HepG2 (cell line): ENCODE data around the gene TBC1D24. TPM values are rescaled to one million over a fixed set of nuclear protein-coding genes. Genes with fewer than 3 reads are reported as not detected.

Source experiments
- BCL6 ChIP-seq: IDR thresholded peaks from 2 replicates; pipeline ENCODE4 v1.6.1; 2016; ENCODE audit warnings: missing genetic modification reagents, missing compliant biosample characterization
- DNMT1 ChIP-seq: sonication (generic); formaldehyde crosslinking; IDR thresholded peaks from 2 replicates; pipeline ENCODE4 v1.5.1; 2020; ENCODE audit warnings: mild to moderate bottlenecking, missing genetic modification reagents
- EEA1 ChIP-seq: sonication (generic); formaldehyde crosslinking; IDR thresholded peaks from 2 replicates; pipeline ENCODE4 v1.5.1; 2020; ENCODE audit warnings: mild to moderate bottlenecking, missing genetic modification reagents, borderline replicate concordance
- HNF1A ChIP-seq, 2 experiments: sonication (generic) in 1 of 2; formaldehyde crosslinking in 1 of 2; IDR thresholded peaks; 2 replicates each; pipeline versions ENCODE4 v1.4.0 to v1.6.1; 2016 to 2020; ENCODE audit warnings: borderline replicate concordance in 1 of 2, low read depth in 1 of 2, mild to moderate bottlenecking in 1 of 2, missing genetic modification reagents in 1 of 2
- KAT2B ChIP-seq: fragments of 150-350 bp; IDR thresholded peaks from 2 replicates; pipeline ENCODE4 v1.6.1; 2014; ENCODE audit warnings: low read depth, low read length, borderline replicate concordance
- MNT ChIP-seq: fragments of 450-650 bp; IDR thresholded peaks from 2 replicates; pipeline ENCODE4 v1.6.1; 2016
- MTF2 ChIP-seq: sonication (generic); formaldehyde crosslinking; IDR thresholded peaks from 2 replicates; pipeline ENCODE4 v1.5.0; 2020; ENCODE audit warnings: missing genetic modification reagents, borderline replicate concordance
- RBAK ChIP-seq: sonication (generic); formaldehyde crosslinking; IDR thresholded peaks from 2 replicates; pipeline ENCODE4 v1.5.1; 2020; ENCODE audit warnings: mild to moderate bottlenecking, missing genetic modification reagents
- REL ChIP-seq: sonication (generic); formaldehyde crosslinking; conservative IDR thresholded peaks from 2 replicates; pipeline ENCODE4 v1.8.0; 2022; ENCODE audit warnings: mild to moderate bottlenecking, missing genetic modification reagents, moderate library complexity
- SCMH1 ChIP-seq: sonication (generic); formaldehyde crosslinking; IDR thresholded peaks from 2 replicates; pipeline ENCODE4 v1.9.0; 2021; ENCODE audit warnings: missing genetic modification reagents, mild to moderate bottlenecking, borderline replicate concordance
- SMAD3 ChIP-seq: sonication (generic); formaldehyde crosslinking; IDR thresholded peaks from 2 replicates; pipeline ENCODE4 v1.4.0; 2020; ENCODE audit warnings: missing genetic modification reagents
- SMYD3 ChIP-seq: sonication (generic); formaldehyde crosslinking; IDR thresholded peaks from 2 replicates; pipeline ENCODE4 v1.8.1; 2023; ENCODE audit warnings: mild to moderate bottlenecking, missing genetic modification reagents
- SOX5 ChIP-seq: IDR thresholded peaks from 2 replicates; pipeline ENCODE4 v1.6.1; 2016; ENCODE audit warnings: borderline replicate concordance
- ZBTB34 ChIP-seq: sonication (generic); formaldehyde crosslinking; IDR thresholded peaks from 2 replicates; pipeline ENCODE4 v1.8.0; 2022; ENCODE audit warnings: mild to moderate bottlenecking, missing genetic modification reagents
- ZNF224 ChIP-seq: sonication (generic); formaldehyde crosslinking; IDR thresholded peaks from 2 replicates; pipeline ENCODE4 v1.5.0; 2020; ENCODE audit warnings: mild to moderate bottlenecking, missing genetic modification reagents
- ZNF24 ChIP-seq: fragments of 450-650 bp; IDR thresholded peaks from 2 replicates; pipeline ENCODE4 v1.6.1; 2017; ENCODE audit warnings: antibody characterized with exemption, mild to moderate bottlenecking
- ZNF567 ChIP-seq: sonication (generic); formaldehyde crosslinking; IDR thresholded peaks from 2 replicates; pipeline ENCODE4 v1.8.1; 2023; ENCODE audit warnings: mild to moderate bottlenecking, missing genetic modification reagents, borderline replicate concordance
- ZNF597 ChIP-seq: sonication (generic); formaldehyde crosslinking; IDR thresholded peaks from 2 replicates; pipeline ENCODE4 v1.5.0; 2020; ENCODE audit warnings: missing genetic modification reagents
- ZNF629 ChIP-seq: sonication (generic); formaldehyde crosslinking; conservative IDR thresholded peaks from 2 replicates; pipeline ENCODE4 v1.5.0; 2020; ENCODE audit warnings: missing genetic modification reagents
- ZNF720 ChIP-seq: sonication (generic); formaldehyde crosslinking; IDR thresholded peaks from 2 replicates; pipeline ENCODE4 v1.4.0; 2020; ENCODE audit warnings: missing genetic modification reagents
- ZNF878 ChIP-seq: sonication (generic); formaldehyde crosslinking; IDR thresholded peaks from 2 replicates; pipeline ENCODE4 v1.8.1; 2023; ENCODE audit warnings: mild to moderate bottlenecking, missing genetic modification reagents, moderate library complexity
- ZNF879 ChIP-seq: sonication (generic); formaldehyde crosslinking; IDR thresholded peaks from 2 replicates; pipeline ENCODE4 v1.8.1; 2023; ENCODE audit warnings: missing genetic modification reagents
- ZSCAN22 ChIP-seq: sonication (generic); formaldehyde crosslinking; IDR thresholded peaks from 2 replicates; pipeline ENCODE4 v1.4.0; 2020; ENCODE audit warnings: mild to moderate bottlenecking, missing genetic modification reagents
- polyA plus RNA-seq, 8 experiments: library from polyadenylated mRNA; depleted of rRNA in 3 of 8; stranded (reverse) in 7 of 8; unstranded in 1 of 8; fragments of >200 nt; fragmentation: Illumina TruSeq in 4 of 8; extraction: Trizol in 4 of 8; gene quantifications; 2 replicates each; pipeline versions ENCODE4 v1.2.1 to v1.2.3, GENCODE V29; 2011 to 2016; ENCODE audit warnings: low read depth in 4 of 8, missing spikeins in 1 of 8, mixed read lengths in 1 of 8; ENCODE audit not compliant: insufficient read depth in 1 of 8
- total RNA-seq, 5 experiments: library from RNA; depleted of rRNA; stranded (reverse); fragments of >200 nt; fragmentation: Illumina TruSeq; extraction: Trizol; gene quantifications; 2 replicates each; pipeline ENCODE4 v1.2.3, GENCODE V29; 2016; ENCODE audit warnings: low read depth in 1 of 5

The TBC1D24 gene
- total and polyA plus RNA-seq, 2 of the 13 experiments (the other 11 are each of a cell fraction or from before 2014, with no cell fraction given): 7.7 to 13.7 TPM

GRCh38 chr16:2520097-2520783 lies 45.3 kb downstream of the TBC1D24 start, which contains the start of gene AMDHD2 (continued):
- no peak for TF ChIP-seq REL (CRISPR knock-in tag)
- no peak for TF ChIP-seq ZNF597
- TF ChIP-seq SMAD3 (CRISPR knock-in tag): no peak
- TF ChIP-seq ZNF878 (CRISPR knock-in tag): no peak
- no peak for TF ChIP-seq ZNF224 (CRISPR knock-in tag)
- 0 out of 2 replicates have a peak, but pooled peaks have one; percentile 57 for TF ChIP-seq DNMT1 (CRISPR knock-in tag)
- TF ChIP-seq SOX5 (CRISPR knock-in tag): peak; percentile 43; the same call in 1 of the 2 replicates
- TF ChIP-seq ZNF24: no peak
- no peak for TF ChIP-seq ZNF720
- peak; percentile 94 for TF ChIP-seq MNT
- TF ChIP-seq SMYD3 (CRISPR knock-in tag): no peak
- TF ChIP-seq SCMH1 (CRISPR knock-in tag): no peak
- TF ChIP-seq ZNF567: no peak
- TF ChIP-seq ZSCAN22 (CRISPR knock-in tag): no peak
- TF ChIP-seq ZNF879 (CRISPR knock-in tag): no peak
- no peak for TF ChIP-seq BCL6 (CRISPR knock-in tag)
- TF ChIP-seq HNF1A (IDR thresholded peaks at IDR 0.05; ENCODE audit: low read depth): no peak
- TF ChIP-seq HNF1A (CRISPR knock-in tag; IDR thresholded peaks at IDR 0.05; ENCODE audit: borderline replicate concordance): no peak
- TF ChIP-seq ZNF629 (CRISPR knock-in tag): no peak
- no peak for TF ChIP-seq ZBTB34 (CRISPR knock-in tag)
- no peak for TF ChIP-seq MTF2 (CRISPR knock-in tag)
- TF ChIP-seq RBAK (CRISPR knock-in tag): no peak
- no peak for TF ChIP-seq KAT2B
- peak; percentile 54; the same call in 1 of the 2 replicates for TF ChIP-seq EEA1 (CRISPR knock-in tag)
